Measurements from ENCODE around the gene PLA2G12B.

The PLA2G12B gene

GRCh38 chr10:72930276-72930675, 24.3 kb downstream of the PLA2G12B start:
- Histone ChIP-seq H3K36me3 (ENCODE audit: control insufficient read depth in 2 of 2, insufficient read depth in 1 of 2, low read length in 2 of 2) (no peaks in the 10 kb centered on the region), H3K27ac (ENCODE audit: extremely low read depth, low read depth, low read length) (no peak overlapping the region), H3K9me3 (ENCODE audit: control insufficient read depth, insufficient read depth, low read depth, low read length) (no peaks in the 10 kb centered on the region), H3K4me3 (ENCODE audit: low read depth, low read length) (no peak overlapping the region), H3K4me1 (ENCODE audit: control insufficient read depth, insufficient read depth, low read length) (no peaks in the 10 kb centered on the region)
- TF ChIP-seq ZNF248 (tag by site-specific recombination; IDR thresholded peaks at IDR 0.05) (no peak), ZBTB26 (tag by site-specific recombination; optimal IDR thresholded peaks at IDR 0.05) (no peak), ZSCAN18 (tag by site-specific recombination; IDR thresholded peaks at IDR 0.05) (no peak), ZBTB17 (tag by site-specific recombination; IDR thresholded peaks at IDR 0.05) (no peak), MEIS1 (CRISPR knock-in tag; IDR thresholded peaks at IDR 0.05; ENCODE audit: borderline replicate concordance) (no peak), ZNF311 (tag by site-specific recombination; IDR thresholded peaks at IDR 0.05; ENCODE audit: borderline replicate concordance) (no peak), ZNF354C (tag by site-specific recombination; IDR thresholded peaks at IDR 0.05; ENCODE audit: borderline replicate concordance, low read depth) (no peak), PRDM4 (tag by site-specific recombination; IDR thresholded peaks at IDR 0.05) (no peak), TSHZ1 (tag by site-specific recombination; IDR thresholded peaks at IDR 0.05; ENCODE audit: borderline replicate concordance) (no peak), ZSCAN30 (tag by site-specific recombination; IDR thresholded peaks at IDR 0.05) (no peak), ZNF571 (tag by site-specific recombination; IDR thresholded peaks at IDR 0.05) (no peak), ZNF121 (tag by site-specific recombination; IDR thresholded peaks at IDR 0.05) (no peak), ZNF175 (tag by site-specific recombination; IDR thresholded peaks at IDR 0.05) (no peak)
- CTCF ChIA-PET, result no interaction called here
- POLR2A ChIA-PET, result no interaction called here

GRCh38 chr10:72928798-72929197, 25.8 kb downstream of the PLA2G12B start:
- no peak overlapping the region for H3K27ac ChIP-seq (ENCODE audit: extremely low read depth, low read depth, low read length)
- H3K9me3 ChIP-seq (ENCODE audit: control insufficient read depth, insufficient read depth, low read depth, low read length), result no peaks in the 10 kb centered on the region
- no peaks in the 10 kb centered on the region for H3K4me1 ChIP-seq (ENCODE audit: control insufficient read depth, insufficient read depth, low read length)
- no peaks in the 10 kb centered on the region for H3K36me3 ChIP-seq (ENCODE audit: control insufficient read depth in 2 of 2, insufficient read depth in 1 of 2, low read length in 2 of 2)
- POLR2A ChIA-PET, result no interaction called here
- no peak overlapping the region for H3K4me3 ChIP-seq (ENCODE audit: low read depth, low read length)
- TF ChIP-seq ZNF121 (tag by site-specific recombination; IDR thresholded peaks at IDR 0.05) (peak; percentile 75; the same call in 1 of the 2 replicates), TCF7L2 (IDR thresholded peaks at IDR 0.05; ENCODE audit: borderline replicate concordance, low read depth, low read length) (no peak)
- CTCF ChIA-PET, result no interaction called here
